ENCODE data around the gene MICU1. TPM values are rescaled to one million over a fixed set of nuclear protein-coding genes. Genes with fewer than 3 reads are reported as not detected.

Gene MICU1
- total RNA-seq, 1 experiment from 2014 or later: 39.4 TPM

- TF ChIP-seq, protein P1, sequence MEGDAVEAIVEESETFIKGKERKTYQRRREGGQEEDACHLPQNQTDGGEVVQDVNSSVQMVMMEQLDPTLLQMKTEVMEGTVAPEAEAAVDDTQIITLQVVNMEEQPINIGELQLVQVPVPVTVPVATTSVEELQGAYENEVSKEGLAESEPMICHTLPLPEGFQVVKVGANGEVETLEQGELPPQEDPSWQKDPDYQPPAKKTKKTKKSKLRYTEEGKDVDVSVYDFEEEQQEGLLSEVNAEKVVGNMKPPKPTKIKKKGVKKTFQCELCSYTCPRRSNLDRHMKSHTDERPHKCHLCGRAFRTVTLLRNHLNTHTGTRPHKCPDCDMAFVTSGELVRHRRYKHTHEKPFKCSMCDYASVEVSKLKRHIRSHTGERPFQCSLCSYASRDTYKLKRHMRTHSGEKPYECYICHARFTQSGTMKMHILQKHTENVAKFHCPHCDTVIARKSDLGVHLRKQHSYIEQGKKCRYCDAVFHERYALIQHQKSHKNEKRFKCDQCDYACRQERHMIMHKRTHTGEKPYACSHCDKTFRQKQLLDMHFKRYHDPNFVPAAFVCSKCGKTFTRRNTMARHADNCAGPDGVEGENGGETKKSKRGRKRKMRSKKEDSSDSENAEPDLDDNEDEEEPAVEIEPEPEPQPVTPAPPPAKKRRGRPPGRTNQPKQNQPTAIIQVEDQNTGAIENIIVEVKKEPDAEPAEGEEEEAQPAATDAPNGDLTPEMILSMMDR (IDR thresholded peaks at IDR 0.05 in 2 of 3, conservative IDR thresholded peaks at IDR 0.05 in 1 of 3; ENCODE audit: borderline replicate concordance in 1 of 3, insufficient read depth in 1 of 3, low read depth in 2 of 3, low read length in 2 of 3): no peak
- no peak for TF ChIP-seq SIN3A (IDR thresholded peaks at IDR 0.05; ENCODE audit: low read depth)
- no peak for TF ChIP-seq ZFX (IDR thresholded peaks at IDR 0.05)
- no peak for TF ChIP-seq CBX3 (IDR thresholded peaks at IDR 0.05; ENCODE audit: low read depth)
These were observed 122.6 kb downstream of the MICU1 start (continued) for GRCh38 chr10:72503241-72503640.

- no peaks in the 10 kb centered on the region for H4K20me1 ChIP-seq (ENCODE audit: insufficient read depth)
- no peaks in the 10 kb centered on the region for H3K9me2 ChIP-seq (ENCODE audit: insufficient read depth)
- no peak overlapping the region for H3K4me3 ChIP-seq (replicated peaks in 1 of 2; ENCODE audit: low read depth in 1 of 2, low read length in 2 of 2)
- H3K9ac ChIP-seq (ENCODE audit: low read length): no peak overlapping the region
- no peak overlapping the region for H3K4me2 ChIP-seq (ENCODE audit: low read length)
- no peak overlapping the region for H2AFZ ChIP-seq (ENCODE audit: low read depth, low read length, poor library complexity, severe bottlenecking)
- ChIA-PET POLR2A (no interaction called here), RAD21 (ENCODE audit: low non-redundant PET in 1 of 2, low total read pairs in 2 of 2, uncharacterized antibody in 2 of 2, unreplicated experiment in 2 of 2) (no interaction called here), CTCF (no interaction called here)
- no peaks in the 10 kb centered on the region for H3K4me1 ChIP-seq (ENCODE audit: control insufficient read depth in 1 of 2, insufficient read depth in 2 of 2, low read length in 2 of 2)
- ATAC-seq (no peak), DNase-seq (ENCODE audit: low read depth, low spot score) (no peak)
- H3K36me3 ChIP-seq (ENCODE audit: control insufficient read depth in 1 of 2, insufficient read depth in 2 of 2, low read length in 2 of 2): no peaks in the 10 kb centered on the region
- H3K9me3 ChIP-seq (ENCODE audit: control insufficient read depth in 1 of 2, insufficient read depth in 1 of 2, low read depth in 1 of 2, low read length in 2 of 2): peaks cover 4 to 8% of the 10 kb centered on the region in 2 experiments; a peak in 2 of 4 replicates
- no peaks in the 10 kb centered on the region for H3K79me2 ChIP-seq (ENCODE audit: insufficient read depth, low read length)
- no peak overlapping the region for H3K27ac ChIP-seq (ENCODE audit: low read depth, low read length)
- no peaks in the 10 kb centered on the region for H3K27me3 ChIP-seq (ENCODE audit: insufficient read depth, low read length)
- intact Hi-C loops (cut with micrococcal nuclease): no loop called here
- no TSS peak for BruUV-seq (replicated peaks)
- no peak for TF ChIP-seq JUND (IDR thresholded peaks at IDR 0.05)
- TF ChIP-seq ZNF274 (IDR thresholded peaks at IDR 0.05; ENCODE audit: low read depth, low read length): no peak
- TF ChIP-seq, protein P1 (IDR thresholded peaks at IDR 0.05 in 2 of 3, conservative IDR thresholded peaks at IDR 0.05 in 1 of 3; ENCODE audit: borderline replicate concordance in 1 of 3, insufficient read depth in 1 of 3, low read depth in 2 of 3, low read length in 2 of 3): no peak
- TF ChIP-seq ZBTB33 (IDR thresholded peaks at IDR 0.05; ENCODE audit: extremely low read depth, insufficient replicate concordance, low read length): no peak
- no peak for TF ChIP-seq TCF7L2 (IDR thresholded peaks at IDR 0.05; ENCODE audit: borderline replicate concordance, extremely low read depth, insufficient read depth, insufficient read length)
- no peak for TF ChIP-seq MAX (IDR thresholded peaks at IDR 0.05)
- TF ChIP-seq POLR2AphosphoS5 (IDR thresholded peaks at IDR 0.05; ENCODE audit: low read depth, low read length): no peak
These were observed 123.3 kb downstream of the MICU1 start for GRCh38 chr10:72502581-72502980.

Data from HCT116 (cell line).